H9 (cell line): ENCODE measurements around the gene FGF21. TPM values are rescaled to one million over a fixed set of nuclear protein-coding genes. Genes with fewer than 3 reads are reported as not detected.

Experiments used
- DNase-seq: peaks from one replicate; pipeline ENCODE4 v3.0.0-alpha.2; 2017
- H2AFZ ChIP-seq: one replicate; pipeline ENCODE4 v1.6.1; 2013; ENCODE audit warnings: mild to moderate bottlenecking, low read length, control low read depth, moderate library complexity
- H2AK5ac ChIP-seq: 2 replicates; pipeline ENCODE4 v1.6.1; 2013; ENCODE audit warnings: low read length, control low read depth, mixed read lengths; ENCODE audit not compliant: insufficient read length
- H2BK120ac ChIP-seq: one replicate; pipeline ENCODE4 v1.6.1; 2013; ENCODE audit warnings: low read depth, mild to moderate bottlenecking, low read length, control low read depth, inconsistent platforms; ENCODE audit not compliant: poor library complexity, severe bottlenecking
- H2BK12ac ChIP-seq: 2 replicates; pipeline ENCODE4 v1.6.1; 2013; ENCODE audit warnings: low read length, control low read depth, mixed read lengths, low read depth; ENCODE audit not compliant: insufficient read length
- H2BK15ac ChIP-seq: 2 replicates; pipeline ENCODE4 v1.6.1; 2013; ENCODE audit warnings: low read depth, low read length, control low read depth
- H2BK20ac ChIP-seq: one replicate; pipeline ENCODE4 v1.6.1; 2013; ENCODE audit warnings: low read depth, mild to moderate bottlenecking, low read length, control low read depth, inconsistent platforms; ENCODE audit not compliant: poor library complexity, severe bottlenecking
- H2BK5ac ChIP-seq: 2 replicates; pipeline ENCODE4 v1.6.1; 2013; ENCODE audit warnings: low read length, control low read depth, mixed read lengths; ENCODE audit not compliant: insufficient read length
- H3K14ac ChIP-seq: 2 replicates; pipeline ENCODE4 v1.6.1; 2013; ENCODE audit warnings: low read length, control low read depth; ENCODE audit not compliant: insufficient read depth
- H3K18ac ChIP-seq: 2 replicates; pipeline ENCODE4 v1.6.1; 2013; ENCODE audit warnings: low read depth, mild to moderate bottlenecking, mixed read lengths, low read length, control low read depth; ENCODE audit not compliant: insufficient read length
- H3K23ac ChIP-seq: 2 replicates; pipeline ENCODE4 v1.6.1; 2013; ENCODE audit warnings: low read length, control low read depth, mixed read lengths, low read depth; ENCODE audit not compliant: insufficient read length
- H3K23me2 ChIP-seq: 2 replicates; pipeline ENCODE4 v1.6.1; 2013; ENCODE audit warnings: low read depth, mild to moderate bottlenecking, mixed read lengths, low read length, control low read depth; ENCODE audit not compliant: insufficient read length, poor library complexity, severe bottlenecking
- H3K27ac ChIP-seq: 2 replicates; pipeline ENCODE4 v1.5.1; 2013; ENCODE audit warnings: low read length, control low read depth, mixed read lengths, low read depth; ENCODE audit not compliant: insufficient read length
- H3K27me3 ChIP-seq: 2 replicates; pipeline ENCODE4 v1.6.1; 2013; ENCODE audit warnings: low read length, control low read depth, inconsistent platforms; ENCODE audit not compliant: insufficient read depth
- H3K4ac ChIP-seq: 2 replicates; pipeline ENCODE4 v1.6.1; 2013; ENCODE audit warnings: low read depth, mild to moderate bottlenecking, control low read depth, inconsistent platforms, low read length, moderate library complexity
- H3K4me1 ChIP-seq: 2 replicates; pipeline ENCODE4 v1.6.1; 2013; ENCODE audit warnings: low read length, control low read depth, inconsistent platforms; ENCODE audit not compliant: insufficient read depth
- H3K4me2 ChIP-seq: 2 replicates; pipeline ENCODE4 v1.6.1; 2013; ENCODE audit warnings: low read length, control low read depth, mixed read lengths; ENCODE audit not compliant: insufficient read length, insufficient read depth
- H3K56ac ChIP-seq: 2 replicates; pipeline ENCODE4 v1.6.1; 2013; ENCODE audit warnings: low read depth, mild to moderate bottlenecking, mixed read lengths, low read length, control low read depth; ENCODE audit not compliant: insufficient read length
- H3K79me1 ChIP-seq: 2 replicates; pipeline ENCODE4 v1.6.1; 2013; ENCODE audit warnings: low read depth, mild to moderate bottlenecking, moderate library complexity, low read length, control low read depth, inconsistent platforms; ENCODE audit not compliant: insufficient read depth, poor library complexity, severe bottlenecking
- H3K79me2 ChIP-seq: 2 replicates; pipeline ENCODE4 v1.6.1; 2013; ENCODE audit warnings: low read length, control low read depth, inconsistent platforms; ENCODE audit not compliant: insufficient read depth
- H3K9ac ChIP-seq: 2 replicates; pipeline ENCODE4 v1.6.1; 2013; ENCODE audit warnings: low read length, control low read depth, mixed read lengths; ENCODE audit not compliant: insufficient read length; ENCODE audit errors: extremely low read depth
- H3K9me3 ChIP-seq: one replicate; pipeline ENCODE4 v1.6.1; 2013; ENCODE audit warnings: low read depth, low read length, inconsistent platforms; ENCODE audit not compliant: control insufficient read depth
- H3T11ph ChIP-seq: one replicate; pipeline ENCODE4 v1.6.1; 2013; ENCODE audit warnings: mild to moderate bottlenecking, low read length, control low read depth, inconsistent platforms
- H4K20me1 ChIP-seq: one replicate; pipeline ENCODE4 v1.6.1; 2013; ENCODE audit not compliant: control insufficient read depth, insufficient read length, insufficient read depth
- H4K5ac ChIP-seq: 2 replicates; pipeline ENCODE4 v1.6.1; 2013; ENCODE audit warnings: low read depth, mild to moderate bottlenecking, mixed read lengths, low read length, control low read depth; ENCODE audit not compliant: insufficient read length
- H4K8ac ChIP-seq: replicated peaks from 2 replicates; pipeline ENCODE4 v1.6.1; 2013; ENCODE audit warnings: low read length, control low read depth, mixed read lengths, low read depth; ENCODE audit not compliant: insufficient read length
- H4K91ac ChIP-seq: 2 replicates; pipeline ENCODE4 v1.6.1; 2013; ENCODE audit warnings: low read depth, mild to moderate bottlenecking, moderate library complexity, mixed read lengths, low read length, control low read depth; ENCODE audit not compliant: insufficient read length
- H3K27ac Mint-ChIP-seq, 3 experiments: 2 replicates in 2 of 3; 3 replicates in 1 of 3; pipeline ENCODE4 v1.8.0; 2020 to 2021; ENCODE audit warnings: mixed read lengths in 3 of 3, mild to moderate bottlenecking in 1 of 3, moderate library complexity in 1 of 3
- H3K27me3 Mint-ChIP-seq: 2 replicates; pipeline ENCODE4 v1.8.0; 2021; ENCODE audit warnings: low read depth, mild to moderate bottlenecking, moderate library complexity, mixed read lengths
- H3K36me3 Mint-ChIP-seq, 3 experiments: 2 replicates in 2 of 3; 3 replicates in 1 of 3; pipeline ENCODE4 v1.8.0; 2020 to 2021; ENCODE audit warnings: low read depth in 3 of 3, mixed read lengths in 3 of 3; ENCODE audit not compliant: insufficient read depth in 1 of 3
- H3K4me1 Mint-ChIP-seq, 2 experiments: 2 replicates each; pipeline ENCODE4 v1.8.0; 2020; ENCODE audit warnings: mixed read lengths in 2 of 2
- H3K4me3 Mint-ChIP-seq, 2 experiments: 2 replicates in 1 of 2; 3 replicates in 1 of 2; pipeline ENCODE4 v1.8.0; 2020 to 2021; ENCODE audit warnings: mild to moderate bottlenecking in 2 of 2, mixed read lengths in 2 of 2, moderate library complexity in 1 of 2
- H3K9me3 Mint-ChIP-seq, 2 experiments: 2 replicates in 1 of 2; 3 replicates in 1 of 2; pipeline ENCODE4 v1.8.0; 2020; ENCODE audit warnings: mild to moderate bottlenecking in 2 of 2, mixed read lengths in 2 of 2, moderate library complexity in 1 of 2
- CTCF ChIP-seq: fragments of 200-600 bp; sonication (generic); conservative IDR thresholded peaks from 3 replicates; pipeline ENCODE4 v1.8.0; 2021; ENCODE audit warnings: antibody characterized with exemption, mild to moderate bottlenecking
- WGBS: extraction: QIAGEN DNeasy Blood & Tissue Kit; methylation state at CpG from one replicate; pipeline ENCODE4 v1.1.7; 2013; ENCODE audit warnings: missing lambda C conversion rate, low lambda C conversion rate, mixed read lengths; ENCODE audit not compliant: insufficient read length; ENCODE audit errors: extremely low coverage; 5-methylcytosine and 5-hydroxymethylcytosine counted together
- total RNA-seq: library from RNA; stranded (reverse); gene quantifications from 2 replicates; pipeline ENCODE4 v1.2.1, GENCODE V29; 2021

The FGF21 gene
- total RNA-seq, 1 experiment from 2014 or later: 0.90 TPM

GRCh38 chr19:48756686-48757085 is 1.4 kb downstream of the FGF21 start:
- H2BK5ac ChIP-seq: no peak overlapping the region
- H3K9ac ChIP-seq: no peak overlapping the region
- no peak for DNase-seq
- no peak overlapping the region for H3K56ac ChIP-seq
- no peak for TF ChIP-seq CTCF
- no peak overlapping the region; a peak in 1 of 7 replicates for H3K27ac Mint-ChIP-seq
- no peak overlapping the region for H4K91ac ChIP-seq
- no peak overlapping the region for H2BK15ac ChIP-seq
- H3K4me1 ChIP-seq: peaks cover 8% of the 10 kb centered on the region; the same call in 1 of the 2 replicates
- no peak overlapping the region for H3K23ac ChIP-seq
- H3K9me3 ChIP-seq: no peaks in the 10 kb centered on the region
- H3K4ac ChIP-seq: no peak overlapping the region
- no peak overlapping the region for H2AK5ac ChIP-seq
- H3T11ph ChIP-seq: no peak overlapping the region
- no peak overlapping the region for H4K5ac ChIP-seq
- no peaks in the 10 kb centered on the region; a peak in 1 of 5 replicates for H3K9me3 Mint-ChIP-seq
- peaks cover 8% of the 10 kb centered on the region for H3K23me2 ChIP-seq
- no peak overlapping the region for H2BK120ac ChIP-seq
- H3K79me2 ChIP-seq: no peaks in the 10 kb centered on the region
- no peak overlapping the region for H3K4me3 Mint-ChIP-seq
- no CpG with 5 or more reads among the region's 9 CpGs for WGBS
- H2AFZ ChIP-seq: no peak overlapping the region
- H3K18ac ChIP-seq: no peak overlapping the region
- H3K4me2 ChIP-seq: no peak overlapping the region
- H2BK20ac ChIP-seq: no peak overlapping the region
- no peaks in the 10 kb centered on the region for H3K27me3 ChIP-seq
- H3K27me3 Mint-ChIP-seq: peaks cover 24% of the 10 kb centered on the region
- H3K79me1 ChIP-seq: no peaks in the 10 kb centered on the region
- H4K8ac ChIP-seq: no peak overlapping the region
- peaks cover 29 to 43% of the 10 kb centered on the region in 2 experiments for H3K4me1 Mint-ChIP-seq
- no peaks in the 10 kb centered on the region for H4K20me1 ChIP-seq
- H3K27ac ChIP-seq: no peak overlapping the region
- H3K36me3 Mint-ChIP-seq: no peaks in the 10 kb centered on the region
- H2BK12ac ChIP-seq: no peak overlapping the region
- 0 out of 2 replicates have a peak overlapping the region, but pooled peaks have one; percentile 53 for H3K14ac ChIP-seq
